NK-92 treated with Interleukin-12 subunit alpha and Interleukin-12 subunit beta, amount 100 ng/mL, for 24 hours (cell line): Measurements from ENCODE around the gene ARPIN.
"Not testable (repeated sequence)": the region's sequence is repeated elsewhere in the genome, so short reads cannot be mapped to it uniquely, and the experiment has no call there.

ENCODE experiments used
- DNase-seq: peaks from one replicate; lab custom pipeline; 2025; lab: John Stamatoyannopoulos, UW

The ARPIN gene

DNA sequence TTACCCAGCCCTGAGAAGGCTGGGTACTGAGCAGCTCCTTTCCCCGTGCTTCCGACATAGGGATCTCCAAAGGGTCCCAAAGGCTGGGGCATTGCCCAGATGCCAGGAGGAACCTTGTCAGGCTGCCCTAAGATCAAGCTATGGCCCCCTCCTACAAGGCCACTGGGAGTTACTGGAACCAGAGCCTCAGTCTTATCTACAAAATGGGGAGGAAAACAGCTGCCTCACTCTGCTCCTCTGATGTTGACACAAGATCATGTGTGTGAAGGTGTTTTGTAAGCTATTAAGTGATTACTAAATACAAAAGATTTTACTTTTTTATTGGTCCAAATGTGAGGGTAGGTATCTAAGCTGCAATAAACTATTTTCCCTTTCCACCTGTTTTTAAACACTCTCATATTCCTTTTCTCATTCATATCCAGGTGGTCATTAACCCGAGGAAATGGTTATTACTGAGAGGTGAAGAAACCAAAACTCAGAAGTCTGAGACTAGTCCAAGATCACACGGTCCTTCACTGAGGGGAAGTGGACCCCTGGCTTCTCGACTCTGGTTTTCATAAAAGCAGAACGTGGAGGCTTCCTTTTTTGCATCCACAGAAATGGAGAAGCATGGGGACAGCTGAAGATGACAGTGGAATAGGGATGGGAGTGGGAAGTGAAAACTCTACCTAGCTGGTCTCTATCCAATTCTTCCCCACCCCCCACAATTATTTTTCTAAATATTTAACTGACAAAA, 1.7 kb downstream of the ARPIN start:
- DNase-seq, result no peak

DNA sequence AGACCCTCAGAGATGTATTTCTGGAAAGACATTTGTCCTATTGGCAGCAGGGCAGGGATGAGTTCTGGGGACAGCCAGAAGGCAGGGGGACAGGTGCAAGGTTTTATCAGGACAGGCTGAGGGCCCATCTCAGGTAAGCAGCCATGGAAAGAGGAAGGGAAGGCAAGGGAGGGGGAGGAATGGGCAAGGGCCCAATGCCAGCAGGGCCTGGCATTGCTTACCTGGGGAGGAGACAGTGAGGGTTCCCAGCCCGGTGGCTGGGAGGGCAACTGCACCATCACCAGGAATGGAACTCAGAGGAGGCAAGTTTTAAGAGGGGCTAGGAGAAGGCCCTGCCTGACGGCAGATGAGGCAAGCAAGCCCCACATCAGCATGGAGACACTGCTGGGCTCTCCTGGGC, 3.1 kb downstream of the ARPIN start:
- no peak for DNase-seq

DNA sequence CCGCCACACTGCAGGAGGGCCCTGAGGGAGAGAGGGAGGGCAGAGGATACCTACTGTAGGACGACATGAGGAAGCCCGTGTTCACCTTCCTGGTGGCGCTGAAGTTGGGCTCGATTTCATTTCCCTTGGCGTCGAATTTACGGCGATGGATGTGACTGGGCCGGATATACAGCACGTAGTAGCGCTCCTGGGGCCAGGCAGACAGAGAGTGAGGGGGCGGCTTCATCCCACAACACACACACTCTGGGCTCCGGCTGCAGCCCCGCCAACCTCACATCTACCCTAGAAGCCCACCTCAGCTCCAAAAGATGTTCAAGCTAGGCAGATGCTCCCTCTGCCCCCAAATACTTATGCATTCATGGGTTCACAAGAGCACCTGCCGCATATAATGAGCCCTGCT, 4.5 kb downstream of the ARPIN start:
- DNase-seq, result no peak

DNA sequence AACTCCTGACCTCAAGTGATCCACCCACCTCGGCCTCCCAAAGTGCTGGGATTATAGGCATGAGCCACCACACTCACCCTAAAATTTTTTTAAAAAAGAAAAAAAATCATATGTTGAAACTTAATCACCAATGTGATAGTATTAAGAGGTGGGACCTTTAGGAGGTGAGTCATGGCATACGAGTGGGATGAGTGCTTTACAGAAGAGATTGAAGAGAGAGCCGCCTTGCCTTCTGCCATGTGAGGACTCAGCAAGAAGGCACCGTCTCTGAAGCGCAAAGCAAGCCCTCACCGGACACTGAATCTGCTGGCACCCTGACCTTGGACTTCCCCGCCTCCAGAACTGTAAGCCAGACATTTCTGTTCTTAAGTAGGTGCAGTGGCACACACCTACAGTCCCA, 5.5 kb downstream of the ARPIN start:
- no peak for DNase-seq

DNA sequence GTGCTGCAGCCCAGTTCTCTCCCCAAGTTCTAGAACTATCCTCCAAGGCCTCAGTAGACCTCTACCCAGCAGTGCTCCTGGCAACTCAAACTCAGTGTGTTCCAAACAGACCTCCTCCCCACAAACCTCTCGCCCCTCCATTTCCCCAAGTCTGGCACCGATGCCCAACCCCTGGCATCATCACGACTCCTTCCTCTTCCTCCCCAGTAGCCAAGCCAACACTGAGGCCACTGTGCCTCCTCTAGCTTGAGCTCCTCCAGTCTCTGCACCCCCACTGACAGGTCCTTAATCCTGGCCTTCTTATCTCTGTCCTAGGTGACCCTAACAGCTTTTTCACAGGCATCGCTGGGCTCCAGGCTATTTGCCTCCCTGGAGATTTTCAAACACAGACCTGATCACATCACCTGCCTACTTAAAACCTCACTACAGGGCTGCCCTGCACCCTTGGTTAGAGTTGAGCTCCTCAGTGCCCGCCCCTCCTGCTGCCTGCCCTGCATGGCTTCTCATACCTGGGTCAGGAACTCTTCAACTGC, 6.8 kb downstream of the ARPIN start:
- DNase-seq, result no peak

DNA sequence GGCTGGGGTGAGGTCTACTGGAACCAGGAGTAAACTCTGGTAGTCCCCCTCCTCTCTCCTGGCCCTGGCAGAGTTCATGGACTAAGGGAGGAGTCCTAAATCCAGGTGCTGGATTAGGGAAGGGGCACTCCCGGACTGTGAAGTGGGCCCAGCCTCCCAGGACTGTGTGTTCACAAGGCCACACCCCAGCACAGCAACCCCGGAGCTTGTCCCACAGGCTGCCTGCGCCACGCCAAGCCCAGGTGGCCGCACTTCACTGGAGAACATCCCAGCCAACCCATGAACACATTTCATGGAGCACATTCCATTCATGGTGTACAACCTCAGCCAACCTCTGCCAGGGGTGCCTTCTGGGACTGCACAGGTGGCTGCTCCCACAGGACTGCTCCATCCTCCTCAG, 8.2 kb downstream of the ARPIN start:
- no peak for DNase-seq

DNA sequence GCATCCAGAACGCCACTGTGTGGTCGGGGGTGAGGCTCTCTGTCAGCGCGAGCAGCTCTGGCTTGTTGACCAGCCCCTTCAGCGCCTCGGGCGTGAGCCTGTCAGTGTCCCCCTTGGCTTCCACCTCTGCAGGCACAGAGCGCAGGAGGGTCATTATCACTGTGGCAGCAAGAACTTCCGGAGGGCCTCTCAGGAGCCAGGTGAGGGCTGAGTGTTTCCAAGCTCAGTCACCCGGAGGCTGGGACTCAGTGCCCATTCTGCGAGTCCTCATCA, 9.0 kb downstream of the ARPIN start:
- DNase-seq, result no peak

DNA sequence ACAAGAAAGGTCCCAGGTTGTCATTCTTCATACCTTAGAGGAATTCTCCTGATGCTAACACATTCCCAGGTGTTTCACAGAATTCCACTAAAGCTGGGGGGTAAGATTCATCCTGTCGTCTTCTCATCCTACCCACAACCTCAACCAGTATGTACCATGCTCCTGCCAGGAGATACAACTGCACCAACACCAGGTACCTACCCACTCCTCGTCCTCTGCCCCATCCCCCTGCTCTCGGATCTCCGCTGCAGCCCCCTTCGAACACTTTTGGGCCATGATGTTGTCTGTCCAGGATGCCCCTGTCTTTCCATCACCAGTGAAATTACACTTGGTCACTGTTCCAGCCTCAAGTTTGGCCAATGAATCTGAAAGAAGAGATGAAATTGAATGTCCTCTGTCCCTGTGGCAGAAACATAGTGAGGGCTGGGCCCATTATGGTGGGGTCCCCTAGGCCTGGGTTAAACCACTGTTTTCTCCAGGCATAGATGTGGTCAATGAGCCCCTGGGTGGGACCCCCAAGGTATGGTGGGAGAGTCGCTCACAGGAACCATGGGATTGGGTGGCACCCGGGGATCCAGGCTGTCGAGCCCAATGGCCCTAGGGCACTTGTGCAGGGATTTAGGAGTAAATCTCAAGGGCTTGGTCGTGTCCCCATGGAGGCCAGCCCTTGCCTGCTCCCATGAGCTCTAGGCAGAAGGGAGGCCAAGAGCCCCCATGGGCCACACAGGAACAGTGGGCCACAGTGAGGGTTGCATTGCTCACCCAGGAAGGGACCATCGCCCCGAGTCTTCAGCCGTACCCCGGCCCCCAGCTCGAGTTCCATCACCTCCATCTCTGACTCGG, 9.5 kb downstream of the ARPIN start:
- DNase-seq, result no peak

DNA sequence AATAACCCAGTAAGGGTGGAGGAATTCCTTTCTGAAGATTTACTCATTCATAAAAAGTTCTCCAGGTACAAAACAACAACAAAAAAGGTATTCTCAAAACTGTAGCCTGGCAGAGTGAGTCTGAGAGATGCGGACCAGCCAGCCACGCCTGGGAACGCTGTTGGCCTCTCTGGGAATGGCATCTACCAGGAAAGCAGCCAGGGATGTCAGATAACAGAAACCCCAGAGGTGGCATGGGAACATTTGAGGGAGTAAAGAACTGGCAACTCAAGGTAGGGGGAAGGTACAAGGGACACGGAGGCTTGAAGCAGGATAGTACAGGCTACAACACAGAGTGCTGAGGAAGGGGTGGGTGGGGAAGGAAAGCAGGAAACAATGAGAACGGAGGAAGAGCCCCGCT, 11.9 kb downstream of the ARPIN start:
- DNase-seq, result no peak

DNA sequence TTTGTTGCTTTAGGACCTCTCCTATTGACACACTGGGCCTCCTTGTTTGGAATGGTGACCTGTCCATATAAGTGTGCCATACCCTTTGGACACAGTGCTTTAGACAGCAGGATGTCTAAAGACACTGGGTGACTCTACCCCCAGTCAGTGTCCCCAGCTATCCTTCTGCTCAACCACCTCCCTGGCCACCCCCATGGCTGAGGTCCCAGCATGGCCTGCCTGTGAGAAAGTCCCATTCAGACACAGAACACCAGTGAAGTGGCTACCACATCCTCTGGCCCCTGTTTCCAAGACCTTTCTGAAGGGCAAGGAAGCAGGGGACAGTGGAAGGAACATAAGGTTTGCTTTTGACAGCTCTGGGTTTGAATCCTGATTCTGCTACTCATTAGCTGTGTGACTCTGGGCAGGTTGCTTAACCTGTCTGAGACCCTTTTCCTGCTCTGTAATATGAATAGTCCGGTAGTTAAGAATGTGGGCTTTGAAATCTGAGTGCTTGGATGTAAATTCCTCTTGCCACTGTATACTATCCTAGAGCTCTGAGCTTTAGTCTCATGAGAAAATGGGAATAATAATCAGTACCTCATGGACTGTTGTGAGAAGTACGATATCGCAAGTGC, 12.7 kb downstream of the ARPIN start:
- DNase-seq, result no peak

DNA sequence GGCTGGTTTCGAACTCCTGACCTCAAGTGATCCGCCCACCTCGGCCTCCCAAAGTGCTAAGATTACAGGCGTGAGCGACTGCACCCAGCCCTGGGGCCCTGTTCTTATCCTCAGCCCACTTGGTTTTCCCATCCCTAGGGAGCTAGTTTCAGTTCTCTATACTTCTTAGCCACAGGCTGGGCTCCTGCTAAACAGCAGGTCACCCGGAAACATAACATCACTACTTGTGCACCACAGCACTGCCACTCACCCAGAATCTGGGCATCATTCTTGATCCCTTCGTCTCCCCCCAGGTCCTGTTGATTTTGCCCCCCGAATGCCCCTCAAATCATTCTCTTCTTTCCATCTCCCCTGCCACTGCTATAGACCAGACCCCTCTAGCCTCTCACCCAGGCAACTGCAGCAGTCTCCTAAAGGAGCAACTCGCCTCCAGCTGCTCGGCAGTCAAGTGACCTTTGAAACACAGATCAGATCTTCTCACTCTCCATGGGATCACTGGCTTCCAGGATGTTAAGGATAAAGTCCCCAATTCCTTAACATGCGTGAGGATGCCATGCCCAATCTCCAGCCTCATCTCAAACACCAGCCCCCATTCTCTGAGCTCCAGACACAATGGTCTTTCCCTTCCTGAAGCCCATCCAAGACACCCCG, 13.3 kb downstream of the ARPIN start:
- DNase-seq, result no peak

DNA sequence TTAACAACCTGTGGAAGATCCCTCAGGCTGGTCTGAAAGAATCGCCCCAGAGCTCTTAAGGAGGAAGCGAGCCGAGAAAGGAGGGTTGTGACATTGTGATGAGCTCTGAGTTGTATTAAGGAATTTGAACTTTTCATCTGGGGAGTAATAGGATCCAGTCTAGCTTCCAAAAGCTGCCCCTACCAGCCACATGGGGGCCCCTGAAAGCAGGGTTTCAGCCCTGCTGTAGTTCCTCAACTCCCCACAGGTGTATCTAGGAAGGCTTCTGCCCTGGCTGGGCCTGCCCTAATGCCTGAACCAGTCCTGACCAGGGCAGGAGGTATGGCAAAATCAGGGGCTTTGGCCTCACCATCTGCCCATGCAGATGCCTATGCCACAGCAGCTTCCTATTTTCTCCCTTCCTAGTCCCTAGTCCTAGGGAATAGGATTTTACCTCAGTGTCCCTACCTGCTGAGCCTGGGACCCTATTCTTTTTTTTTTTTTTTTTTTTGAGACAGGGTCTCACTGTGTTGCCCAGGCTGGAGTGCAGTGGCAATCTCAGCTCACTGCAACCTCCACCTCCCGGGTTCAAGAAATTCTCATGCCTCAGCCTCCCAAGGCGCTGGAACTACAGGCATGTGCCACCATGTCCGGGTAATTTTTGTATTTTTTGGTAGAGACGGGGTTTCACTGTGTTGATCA, 14.0 kb downstream of the ARPIN start:
- DNase-seq, result no peak

DNA sequence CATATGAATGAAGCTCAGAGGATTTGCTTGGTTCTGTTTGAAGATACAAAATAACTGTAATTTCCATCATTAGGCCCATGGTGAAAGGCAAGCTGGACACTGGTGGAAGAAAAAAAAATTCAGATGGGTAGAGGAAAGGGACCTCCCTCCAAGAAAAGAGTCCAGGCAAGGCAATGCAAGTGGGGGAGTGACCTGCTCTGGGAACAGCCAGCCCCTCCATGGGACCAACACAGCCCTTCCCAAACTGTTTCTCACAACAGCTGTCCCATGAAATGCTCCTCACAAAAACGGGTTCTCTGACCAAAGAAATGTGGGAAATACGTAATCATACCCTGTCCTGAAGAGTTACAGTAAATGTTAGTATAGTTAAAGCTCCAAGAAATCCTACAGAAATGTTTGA, 14.6 kb downstream of the ARPIN start:
- DNase-seq, result no peak

DNA sequence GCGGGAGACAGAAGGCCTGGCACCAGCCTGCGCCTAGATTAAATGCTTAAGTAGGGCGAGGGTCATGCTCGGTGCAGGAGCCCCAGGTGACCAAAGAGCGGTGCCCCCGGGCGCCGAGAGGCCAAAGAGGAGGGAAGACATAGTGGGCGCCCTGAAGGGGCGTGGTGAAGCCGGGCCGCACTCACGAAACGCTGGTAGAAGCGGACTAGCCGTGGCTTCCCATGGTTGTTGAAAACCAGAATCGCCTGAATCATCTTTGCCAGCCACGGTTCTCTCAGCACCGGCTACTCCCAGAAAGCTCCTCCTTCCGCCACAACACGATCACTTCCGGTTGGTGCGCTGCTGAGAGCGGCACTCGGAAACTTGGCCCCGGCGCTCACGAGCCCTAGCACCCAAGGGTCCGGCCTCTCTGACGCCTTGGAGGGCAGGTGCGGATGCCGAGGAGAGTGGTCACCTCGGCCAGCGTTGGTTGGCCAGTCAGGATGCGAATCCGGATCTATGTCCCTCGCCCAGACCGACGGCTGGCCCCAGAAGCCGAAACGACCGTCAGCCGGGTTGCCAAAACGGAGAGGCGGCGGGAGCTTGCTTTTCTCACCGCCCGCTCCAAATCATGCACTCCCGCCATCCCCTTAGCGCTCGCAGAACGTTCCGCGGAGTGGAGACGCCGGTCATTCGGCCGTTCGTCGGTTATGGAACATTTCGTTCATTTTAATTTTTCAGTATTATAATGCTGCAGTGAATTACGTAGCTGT, 18.9 kb downstream of the ARPIN start, which contains the start of gene AP3S2:
TSS of gene AP3S2 (minus strand) at position 299 of the 752 bp plus-strand sequence. CDS start at position 254, 45 bp downstream.
- peak; percentile 86 for DNase-seq

DNA sequence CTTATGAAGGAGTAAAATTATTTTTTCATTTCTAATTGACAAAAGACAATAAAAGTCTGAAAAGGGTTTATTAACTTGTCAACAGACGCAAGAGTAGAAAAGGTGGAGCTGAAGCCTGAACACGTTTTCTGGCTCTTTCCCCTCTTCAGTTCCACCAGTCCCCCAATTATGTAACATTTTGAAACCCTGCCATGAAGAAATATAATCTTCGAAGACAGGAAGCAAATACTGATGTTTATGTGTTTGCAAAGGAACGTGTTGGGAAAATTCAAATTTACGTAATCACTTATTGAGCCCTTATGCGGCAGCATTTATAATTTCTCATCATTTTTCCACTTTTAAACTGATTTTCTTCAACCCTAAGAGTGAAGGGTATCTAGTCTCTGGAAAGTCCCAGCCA, 19.7 kb downstream of the ARPIN start:
- DNase-seq, result no peak

DNA sequence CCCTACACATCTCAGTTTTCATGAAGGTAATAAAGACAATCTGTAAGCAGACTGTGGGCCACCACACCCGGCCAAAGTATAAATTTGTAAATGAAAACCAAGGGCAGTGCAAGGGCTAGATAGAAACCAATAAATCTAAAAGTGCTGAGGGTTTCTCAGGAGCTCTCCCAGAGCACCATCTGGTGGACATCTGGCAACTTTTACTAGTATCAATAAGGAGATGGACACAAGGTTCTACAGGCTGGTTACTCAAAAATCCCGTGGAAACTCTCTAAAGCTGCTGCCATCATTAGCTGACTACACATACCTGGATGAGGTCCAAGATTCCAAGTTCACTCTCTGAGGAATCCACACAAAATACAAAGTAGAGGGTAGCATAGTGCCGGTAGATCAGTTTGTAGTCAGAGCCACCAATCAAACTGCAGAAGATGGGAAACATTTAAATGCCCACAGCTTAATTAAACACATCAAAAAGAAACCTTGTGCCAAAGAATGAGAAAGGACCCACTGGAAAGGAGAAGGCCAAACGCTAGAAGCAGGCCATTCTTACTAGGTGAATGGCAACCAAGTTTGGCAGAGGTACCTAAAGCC, 24.4 kb downstream of the ARPIN start:
- DNase-seq, result no peak

DNA sequence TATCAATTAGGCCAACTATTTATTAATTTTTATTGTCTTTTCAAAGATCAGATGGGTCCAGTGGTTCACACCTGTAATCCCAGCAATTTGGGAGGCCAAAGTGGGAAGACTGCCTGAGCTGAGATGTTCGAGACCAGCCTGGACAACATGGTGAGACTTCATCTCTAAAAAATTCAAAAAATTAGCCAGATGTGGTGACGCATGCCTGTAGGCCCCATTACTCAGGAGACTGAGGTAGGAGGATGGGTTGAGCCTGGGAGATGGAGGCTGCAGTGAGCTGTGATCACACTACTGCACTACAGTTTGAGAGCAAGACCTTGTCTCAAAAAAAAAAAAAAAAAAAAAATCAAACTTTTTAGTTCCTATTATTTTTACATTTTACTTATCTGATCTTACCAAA, 27.1 kb downstream of the ARPIN start:
- no peak for DNase-seq

DNA sequence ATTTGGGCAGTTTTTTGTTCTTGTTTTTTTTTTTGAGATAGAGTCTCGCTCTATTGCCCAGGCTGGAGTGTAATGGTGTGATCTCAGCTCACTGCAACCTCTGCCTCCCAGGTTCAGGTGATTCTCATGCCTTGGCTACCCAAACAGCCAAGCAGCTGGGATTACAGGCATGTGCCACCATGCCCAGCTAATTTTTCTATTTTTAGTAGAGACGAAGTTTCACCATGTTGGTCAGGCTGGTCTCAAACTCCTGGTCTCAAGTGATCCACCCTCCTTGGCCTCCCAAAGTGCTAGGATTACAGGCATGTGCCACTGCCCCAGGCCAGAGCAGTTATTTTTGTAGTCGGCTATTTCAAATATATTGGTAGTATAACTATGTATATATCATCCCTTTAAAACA, 27.6 kb downstream of the ARPIN start:
- not testable (repeated sequence) for DNase-seq

DNA sequence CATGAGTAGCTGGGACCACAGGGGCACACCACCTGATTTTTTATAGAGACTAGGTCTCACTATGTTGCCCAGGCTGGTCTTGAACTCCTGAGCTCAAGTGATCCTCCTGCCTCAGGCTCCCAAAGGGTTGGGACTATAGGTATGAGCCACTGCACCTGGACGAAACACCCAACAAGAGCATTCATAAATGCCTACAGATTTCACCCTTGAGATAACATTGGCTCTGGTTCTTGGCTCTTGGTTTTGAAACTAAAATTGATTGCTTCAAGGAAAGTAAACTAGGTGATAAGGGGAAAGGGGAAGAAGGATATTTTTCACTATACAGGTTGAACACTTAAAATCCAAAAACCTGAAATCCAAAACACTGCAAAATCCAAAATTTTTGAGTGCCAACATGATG, 29.2 kb downstream of the ARPIN start:
- DNase-seq, result no peak

DNA sequence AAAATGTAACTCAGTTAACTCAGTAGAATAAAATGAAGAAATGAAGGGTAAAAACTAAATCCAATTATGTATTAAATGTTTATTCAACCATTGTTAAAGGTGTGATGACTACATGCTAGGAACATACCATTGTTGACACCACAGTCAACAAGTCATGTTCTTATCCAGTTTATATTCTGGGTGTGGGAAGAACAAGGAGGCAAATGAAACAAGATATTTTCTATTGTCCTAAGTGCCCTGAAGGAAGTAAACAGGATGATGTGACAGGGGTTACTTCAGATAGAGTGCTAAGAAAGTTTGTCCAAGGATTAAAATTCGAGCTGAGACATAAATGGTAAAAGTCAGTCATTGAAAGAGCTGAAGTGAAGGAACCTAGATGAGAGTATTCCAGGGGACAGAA, 32.0 kb downstream of the ARPIN start:
- no peak for DNase-seq

DNA sequence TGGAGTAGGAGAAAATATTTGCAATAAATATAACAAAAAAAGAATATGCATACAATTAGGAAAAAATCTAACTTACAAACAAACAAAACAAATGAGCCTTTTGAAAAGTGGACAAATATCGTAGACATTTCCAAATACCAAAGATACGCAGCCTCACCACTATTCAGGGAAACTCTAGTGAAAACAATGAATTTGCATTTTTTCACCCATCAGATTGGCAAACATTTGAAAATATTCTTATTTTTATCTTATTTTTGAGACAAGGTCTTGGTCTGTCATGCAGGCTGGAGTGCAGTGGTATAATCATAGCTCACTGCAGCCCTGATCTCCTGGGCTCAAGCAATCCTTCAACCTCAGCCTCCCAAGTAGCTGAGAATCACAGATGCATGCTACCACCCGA, 34.4 kb downstream of the ARPIN start:
- DNase-seq, result no peak
